GM12891 (cell line): Measurements from ENCODE around the gene ARID1B.

Source experiments
- DNase-seq: peaks from one replicate; pipeline ENCODE4 v3.0.0; 2011; ENCODE audit warnings: low spot score; ENCODE audit not compliant: insufficient read length
- FAIRE-seq: peaks from 2 replicates; lab custom pipeline; 2011; peaks lifted over from hg19 to GRCh38; lab: Jason Lieb, UNC
- PAX5 ChIP-seq: IDR thresholded peaks from 2 replicates; pipeline ENCODE4 v1.6.1; 2011; ENCODE audit warnings: low read length, moderate library complexity, mild to moderate bottlenecking; ENCODE audit not compliant: insufficient read depth, severe bottlenecking
- POLR2A ChIP-seq: IDR thresholded peaks from 2 replicates; pipeline ENCODE4 v1.6.1; 2011; ENCODE audit warnings: low read depth, low read length, control low read depth
- POLR2AphosphoS5 ChIP-seq: IDR thresholded peaks from 2 replicates; pipeline ENCODE4 v1.6.1; 2011; ENCODE audit warnings: low read depth, low read length, control low read depth
- POU2F2 ChIP-seq: IDR thresholded peaks from 2 replicates; pipeline ENCODE4 v1.6.1; 2011; ENCODE audit warnings: low read depth, mild to moderate bottlenecking, control low read depth, low read length, moderate library complexity
- SPI1 ChIP-seq: IDR thresholded peaks from 2 replicates; pipeline ENCODE4 v1.6.1; 2011; ENCODE audit warnings: low read depth, low read length, control low read depth
- TAF1 ChIP-seq: IDR thresholded peaks from 2 replicates; pipeline ENCODE4 v1.6.1; 2011; ENCODE audit warnings: low read depth, low read length, control low read depth

ARID1B gene

DNA sequence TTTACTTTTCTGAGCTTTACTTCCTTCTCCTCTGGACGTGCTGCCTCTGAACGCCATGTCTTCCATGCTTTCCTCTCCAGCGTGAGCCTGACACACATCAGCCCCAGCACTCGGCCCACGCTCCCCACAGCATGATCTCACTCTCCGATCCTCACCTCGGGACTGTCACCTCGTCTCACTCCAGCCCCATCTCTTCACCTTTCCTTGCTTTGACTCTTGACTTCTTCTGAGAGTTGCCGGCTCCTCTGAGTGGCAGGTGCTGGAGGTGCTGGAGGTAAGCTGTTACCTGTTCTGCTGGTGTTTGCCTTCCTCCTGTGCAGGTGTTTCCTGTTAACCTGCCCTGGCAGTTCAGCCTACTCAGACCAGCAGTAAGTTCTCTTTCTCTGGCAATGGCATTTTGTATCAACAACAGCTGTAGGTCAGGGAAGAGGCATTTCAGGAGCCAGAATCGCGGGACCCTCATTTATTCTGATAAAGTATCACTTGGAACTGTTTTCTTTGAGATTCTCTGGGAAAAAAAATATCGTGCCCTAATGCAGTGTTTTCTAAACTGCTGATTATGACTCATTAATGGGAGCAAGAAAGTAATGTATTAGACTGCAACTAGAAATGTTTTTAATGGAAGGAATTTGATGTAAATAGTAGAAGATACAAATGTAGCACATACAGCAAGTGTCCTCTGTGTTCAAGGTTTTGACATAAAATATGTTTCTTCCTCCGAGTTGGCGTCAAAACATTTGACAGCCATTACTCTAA, 106.5 kb downstream of the ARID1B start:
- TF ChIP-seq POLR2A (0 out of 2 replicates have a peak, but pooled peaks have one; percentile 20), PAX5 (no peak)
- FAIRE-seq = peak; percentile 93
- DNase-seq = no peak

DNA sequence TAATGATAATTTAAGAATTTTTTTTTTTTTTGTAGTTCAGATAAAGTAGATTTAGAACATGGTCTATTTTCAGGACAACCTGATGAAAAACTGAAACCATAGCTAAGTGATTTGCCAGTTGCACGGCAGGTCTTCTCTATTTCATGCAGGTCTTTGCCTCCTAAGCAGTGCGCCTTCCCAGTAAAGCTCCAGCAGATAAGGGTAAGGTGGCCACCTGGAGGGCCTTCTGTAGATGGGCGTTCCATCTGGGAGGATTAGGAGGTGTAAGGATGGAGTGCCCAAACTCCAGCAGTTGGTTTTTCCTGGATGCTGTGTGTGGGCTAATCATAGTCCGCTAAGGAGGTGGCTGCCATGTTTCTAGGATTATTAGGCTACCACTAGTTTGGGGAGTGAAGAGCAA, 107.1 kb downstream of the ARID1B start:
- no peak for FAIRE-seq
- no peak for DNase-seq
- TF ChIP-seq SPI1 (no peak), POU2F2 (no peak), PAX5 (no peak), TAF1 (no peak), POLR2A (no peak), POLR2AphosphoS5 (no peak)

DNA sequence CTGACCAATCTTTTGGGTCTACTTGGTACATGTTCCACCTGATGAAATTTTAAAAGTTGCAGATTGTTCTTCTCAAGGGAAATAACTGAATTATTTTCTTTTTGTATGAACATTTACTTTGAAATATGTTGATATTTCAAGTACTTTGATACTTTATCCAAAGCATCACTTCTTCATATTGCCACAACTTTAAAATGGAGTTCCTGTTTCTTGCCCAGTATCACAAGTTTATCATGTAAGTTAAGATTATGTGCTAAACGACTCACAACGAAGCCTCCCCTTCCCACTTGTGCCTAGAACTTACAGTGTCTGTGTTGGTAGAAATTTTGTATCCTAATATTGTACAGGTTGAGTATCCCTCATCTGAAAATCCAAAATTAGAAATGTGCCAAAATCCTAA, 108.4 kb downstream of the ARID1B start:
- FAIRE-seq = no peak
- no peak for DNase-seq

DNA sequence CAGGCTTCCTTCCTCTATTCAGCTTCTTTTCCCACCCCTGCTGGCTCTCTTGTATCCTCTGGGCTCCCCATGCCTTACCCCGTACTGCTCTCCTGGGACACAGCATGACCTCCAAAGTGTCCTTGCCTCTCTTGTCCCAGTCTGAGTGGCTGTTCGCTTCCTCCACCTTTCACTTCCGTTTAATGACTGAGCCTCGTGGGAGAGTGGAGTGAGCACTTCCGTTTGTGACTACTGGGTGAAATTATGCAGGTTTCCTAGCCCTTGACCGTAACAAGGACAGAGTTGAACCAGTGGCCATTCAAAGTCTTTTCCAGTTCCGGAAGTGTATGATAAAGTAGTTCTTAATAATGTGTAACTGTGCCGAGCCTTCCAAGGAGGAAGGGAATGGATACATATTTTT, 109.2 kb downstream of the ARID1B start:
- FAIRE-seq = peak; percentile 96
- TF ChIP-seq POLR2A (no peak), POLR2AphosphoS5 (0 out of 2 replicates have a peak, but pooled peaks have one; percentile 28), POU2F2 (no peak), SPI1 (peak; percentile 93)
- no peak for DNase-seq

More for the DNA sequence above, 108.4 kb downstream of the ARID1B start:
- TF ChIP-seq POLR2AphosphoS5 (no peak), TAF1 (no peak), SPI1 (peak; percentile 19; the same call in 1 of the 2 replicates), POLR2A (no peak), POU2F2 (no peak), PAX5 (no peak)

DNA sequence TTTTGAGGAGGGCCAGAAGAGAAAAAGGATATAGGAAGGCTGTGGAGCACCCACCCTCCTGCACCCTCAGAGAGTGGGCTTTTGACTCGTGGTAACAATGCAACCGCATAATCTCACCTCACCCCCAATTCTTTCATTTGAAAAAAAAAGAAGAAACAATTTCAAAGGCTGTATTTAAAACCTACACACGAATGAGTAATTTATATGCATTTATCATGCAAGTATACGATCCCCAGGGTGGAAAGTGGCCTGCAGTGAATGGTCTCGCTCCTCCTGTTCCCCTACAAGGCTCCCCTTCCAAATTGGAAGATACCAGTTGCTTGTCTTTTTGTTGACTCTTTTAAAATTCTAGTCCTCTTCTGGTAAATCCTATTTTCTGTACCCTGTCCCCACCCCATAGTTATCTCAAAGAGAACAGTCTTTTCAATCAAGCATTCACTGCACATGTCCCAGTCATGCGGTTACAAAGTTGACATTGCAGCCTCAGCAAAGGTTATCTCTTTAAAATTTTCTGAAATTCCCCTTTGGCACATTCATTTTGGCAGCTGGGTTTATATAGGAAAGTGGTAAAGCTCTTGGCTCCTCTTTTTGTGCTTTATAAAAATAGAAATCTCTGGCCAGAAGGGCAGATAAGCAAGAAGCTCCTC, 110.6 kb downstream of the ARID1B start:
- FAIRE-seq = peak; percentile 9
- DNase-seq = no peak

DNA sequence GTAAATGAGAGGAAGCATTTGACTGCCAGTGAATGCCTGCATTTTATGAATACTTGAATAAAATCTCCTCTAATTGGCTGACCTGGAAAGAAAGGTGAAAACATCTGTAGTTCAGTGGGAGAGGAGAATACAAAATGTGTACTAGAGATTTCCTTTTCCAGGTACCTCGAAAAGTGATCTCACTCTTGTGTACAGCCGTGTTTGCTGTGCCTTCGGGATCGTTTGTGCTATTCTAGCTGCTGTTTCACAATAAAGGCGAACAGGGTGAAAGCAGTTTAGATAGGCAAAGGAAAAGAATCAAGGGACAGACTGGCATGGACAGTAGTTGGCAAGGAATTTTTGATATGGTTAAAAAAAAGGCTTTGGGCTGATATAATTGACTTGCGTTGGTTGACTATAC, 112.3 kb downstream of the ARID1B start:
- TF ChIP-seq PAX5 = no peak
- FAIRE-seq (no peak), DNase-seq (no peak)

More for the DNA sequence above, 110.6 kb downstream of the ARID1B start:
- TF ChIP-seq PAX5 (no peak), POLR2AphosphoS5 (no peak), SPI1 (no peak), POLR2A (no peak), TAF1 (no peak), POU2F2 (no peak)

DNA sequence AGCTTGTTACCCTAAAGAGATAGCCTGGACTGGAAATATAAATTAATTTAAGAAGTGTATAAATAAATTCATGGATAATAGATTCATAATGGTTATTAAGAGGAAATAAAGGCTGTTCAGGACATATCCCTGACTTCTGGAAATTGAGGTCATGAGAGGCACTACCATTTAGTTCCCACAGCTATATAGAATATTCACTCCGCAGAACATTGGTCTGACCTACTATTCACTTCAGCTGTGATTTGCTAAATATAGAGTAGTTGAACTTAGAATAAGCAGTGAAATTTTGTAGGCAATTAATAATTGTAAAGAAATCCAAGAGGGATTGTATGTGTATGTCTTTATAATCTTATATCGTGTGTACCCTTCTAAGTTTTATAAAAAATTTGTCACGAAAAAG, 112.8 kb downstream of the ARID1B start:
- FAIRE-seq (no peak), DNase-seq (no peak)
- TF ChIP-seq POU2F2 = no peak
- no peak for TF ChIP-seq POLR2A
- no peak for TF ChIP-seq SPI1

DNA sequence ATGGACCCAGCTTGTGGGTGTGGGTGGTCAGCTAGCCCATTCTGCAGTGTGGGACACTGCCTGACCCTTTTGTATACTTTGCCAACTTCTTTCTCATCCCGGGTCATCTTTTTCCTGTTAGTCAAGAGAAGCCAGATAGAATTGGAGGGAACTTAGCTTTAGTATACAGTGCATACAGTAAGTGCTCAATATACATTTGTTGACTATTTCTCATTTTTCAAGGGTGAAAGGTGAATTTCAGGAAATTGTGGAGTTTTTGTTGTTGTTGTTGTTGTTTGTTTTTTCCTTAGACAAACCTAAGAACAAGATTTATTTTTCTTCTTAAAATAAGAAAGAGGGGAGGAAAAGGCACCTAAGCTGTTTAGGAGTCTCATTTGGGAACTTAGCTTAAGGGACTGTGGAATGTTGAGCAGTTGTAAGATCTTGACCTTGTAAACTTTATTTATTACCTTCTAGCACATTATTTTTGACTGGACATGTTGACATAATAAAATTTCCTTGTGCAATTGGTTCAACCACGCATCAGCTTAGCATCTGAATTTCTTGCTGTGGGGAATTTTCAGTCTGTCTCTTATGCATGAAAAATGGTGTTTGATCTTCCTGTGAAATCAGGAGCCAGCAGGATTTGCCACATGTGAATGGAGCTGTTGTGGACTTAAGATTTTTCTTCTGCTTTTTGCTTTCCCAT, 113.6 kb downstream of the ARID1B start:
- FAIRE-seq = peak; percentile 47
- TF ChIP-seq POLR2A (no peak), POU2F2 (no peak), TAF1 (no peak), PAX5 (no peak), POLR2AphosphoS5 (no peak), SPI1 (no peak)
- DNase-seq = no peak

DNA sequence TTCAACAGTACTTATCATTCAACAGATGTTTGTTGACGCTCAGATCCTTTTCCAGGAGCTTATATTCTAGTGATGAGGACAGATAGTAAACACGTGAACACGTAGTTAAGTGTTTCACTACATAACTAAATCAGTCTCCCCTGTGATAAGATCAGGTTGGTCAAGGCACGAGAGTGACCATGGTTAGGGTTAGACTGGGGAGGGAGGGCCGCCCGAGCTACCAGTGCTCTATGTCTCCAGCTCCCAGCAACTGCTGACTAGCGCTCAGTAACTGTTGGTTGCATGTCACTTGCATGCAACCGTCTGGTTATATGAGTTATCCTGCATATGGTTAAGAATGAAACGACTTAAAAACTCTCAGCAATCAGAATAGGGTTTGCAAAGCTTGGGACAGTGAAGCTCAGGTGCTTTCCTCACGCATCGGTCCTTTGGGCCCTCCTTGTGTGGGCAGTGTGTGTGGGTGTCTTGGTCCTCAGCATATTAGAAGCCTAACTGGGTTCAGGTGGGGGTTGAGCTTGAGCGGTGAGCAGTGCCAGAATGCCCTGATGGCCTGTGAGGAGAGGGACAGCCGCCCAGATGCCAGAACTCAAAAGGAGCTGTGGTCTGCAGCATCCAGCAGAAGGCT, 120.8 kb downstream of the ARID1B start:
- peak; percentile 13 for FAIRE-seq
- no peak for DNase-seq
- TF ChIP-seq POLR2AphosphoS5 (no peak), SPI1 (no peak), POU2F2 (no peak), PAX5 (no peak), POLR2A (no peak), TAF1 (no peak)

DNA sequence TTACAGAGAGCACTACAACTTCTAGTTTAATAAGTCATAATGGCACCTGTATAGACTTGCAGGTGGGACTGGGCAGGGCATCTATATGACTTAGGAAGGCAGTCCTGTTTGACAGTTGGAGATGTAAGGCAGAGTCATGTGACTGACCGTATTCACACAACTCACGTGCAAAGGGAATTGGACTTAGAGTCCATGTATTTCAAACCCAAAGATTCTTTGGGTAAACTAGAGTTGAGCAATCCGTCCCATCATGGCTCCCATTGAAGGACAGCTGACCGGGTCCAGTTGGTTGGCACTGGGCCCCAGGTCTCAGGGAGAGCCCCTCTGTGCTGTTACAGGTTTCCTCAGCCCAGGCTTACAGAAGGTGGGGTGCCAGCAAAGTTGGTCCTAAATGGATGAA, 121.9 kb downstream of the ARID1B start:
- no peak for DNase-seq
- no peak for FAIRE-seq
- TF ChIP-seq POLR2A (no peak), POLR2AphosphoS5 (no peak), TAF1 (no peak), SPI1 (no peak), PAX5 (no peak), POU2F2 (no peak)
